Measurements from ENCODE around the gene UBE2Q2.

UBE2Q2 gene

GRCh38 chr15:75947092-75947491 lies 103.8 kb downstream of the UBE2Q2 start:
- no peak for DNase-seq (ENCODE audit: low spot score)
- no peak for TF ChIP-seq CTCF (IDR thresholded peaks at IDR 0.05; ENCODE audit: extremely low read depth, missing control alignments)

- no peak for DNase-seq (ENCODE audit: low spot score)
- TF ChIP-seq CTCF (IDR thresholded peaks at IDR 0.05; ENCODE audit: extremely low read depth, missing control alignments) = no peak
These were observed 105.6 kb downstream of the UBE2Q2 start for GRCh38 chr15:75948761-75949296.

Measured in GM20000 (cell line).